ENCODE data around the gene VGF.
A peak's percentile ranks its signal among the peaks of the same experiment; 100 is the strongest.

DNA sequence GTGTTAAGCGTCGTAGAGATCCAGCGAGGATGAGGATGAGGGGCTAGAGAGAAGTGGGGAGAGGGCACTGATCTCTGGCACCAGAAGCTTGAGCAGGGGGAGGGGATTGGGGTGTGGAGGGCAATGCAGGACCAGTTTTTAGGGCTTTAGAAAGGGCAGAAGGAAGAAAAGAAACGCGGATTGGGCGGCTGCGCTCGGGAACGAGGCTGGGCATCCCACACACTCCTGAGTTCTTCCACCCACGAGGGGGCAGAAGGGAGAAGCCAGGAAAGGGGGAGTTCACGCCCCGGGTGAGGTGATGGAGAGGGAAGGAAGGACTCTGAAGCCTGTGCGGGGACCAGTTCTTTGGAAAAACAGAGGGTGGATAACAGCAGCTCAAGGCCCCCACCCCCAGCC lies 6.1 kb upstream of the VGF start:
- TF ChIP-seq EZH2 (IDR thresholded peaks at IDR 0.05; ENCODE audit: borderline replicate concordance, low read depth, low read length, poor library complexity, severe bottlenecking), result no peak
- TF ChIP-seq, protein P1, sequence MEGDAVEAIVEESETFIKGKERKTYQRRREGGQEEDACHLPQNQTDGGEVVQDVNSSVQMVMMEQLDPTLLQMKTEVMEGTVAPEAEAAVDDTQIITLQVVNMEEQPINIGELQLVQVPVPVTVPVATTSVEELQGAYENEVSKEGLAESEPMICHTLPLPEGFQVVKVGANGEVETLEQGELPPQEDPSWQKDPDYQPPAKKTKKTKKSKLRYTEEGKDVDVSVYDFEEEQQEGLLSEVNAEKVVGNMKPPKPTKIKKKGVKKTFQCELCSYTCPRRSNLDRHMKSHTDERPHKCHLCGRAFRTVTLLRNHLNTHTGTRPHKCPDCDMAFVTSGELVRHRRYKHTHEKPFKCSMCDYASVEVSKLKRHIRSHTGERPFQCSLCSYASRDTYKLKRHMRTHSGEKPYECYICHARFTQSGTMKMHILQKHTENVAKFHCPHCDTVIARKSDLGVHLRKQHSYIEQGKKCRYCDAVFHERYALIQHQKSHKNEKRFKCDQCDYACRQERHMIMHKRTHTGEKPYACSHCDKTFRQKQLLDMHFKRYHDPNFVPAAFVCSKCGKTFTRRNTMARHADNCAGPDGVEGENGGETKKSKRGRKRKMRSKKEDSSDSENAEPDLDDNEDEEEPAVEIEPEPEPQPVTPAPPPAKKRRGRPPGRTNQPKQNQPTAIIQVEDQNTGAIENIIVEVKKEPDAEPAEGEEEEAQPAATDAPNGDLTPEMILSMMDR (conservative IDR thresholded peaks at IDR 0.05; ENCODE audit: low read depth, low read length), result peak; percentile 41; the same call in 1 of the 2 replicates

Data from A673 (cell line).